ENCODE data around the gene SEMA6A. TPM values are rescaled to one million over a fixed set of nuclear protein-coding genes. Genes with fewer than 3 reads are reported as not detected.

SEMA6A gene
- total RNA-seq, 1 experiment from 2014 or later = 18.3 TPM

GRCh38 chr5:116559673-116560164, 14.9 kb downstream of the SEMA6A start:
- Mint-ChIP-seq H3K27ac (ENCODE audit: unreplicated experiment) (no peak overlapping the region), H3K36me3 (ENCODE audit: insufficient read depth, unreplicated experiment) (no peaks in the 10 kb centered on the region), H3K9me3 (ENCODE audit: unreplicated experiment) (no peaks in the 10 kb centered on the region), H3K27me3 (ENCODE audit: insufficient read depth, unreplicated experiment) (no peaks in the 10 kb centered on the region), H3K4me1 (ENCODE audit: low read depth, unreplicated experiment) (no peaks in the 10 kb centered on the region), H3K4me3 (ENCODE audit: unreplicated experiment) (no peak overlapping the region)
- no peaks in the 10 kb centered on the region for H3K27me3 ChIP-seq (replicated peaks; ENCODE audit: control insufficient read depth, insufficient read depth, low read length)
- no peak for DNase-seq
- ChIA-PET CTCF (no interaction called here), POLR2A (no interaction called here)
- no peaks in the 10 kb centered on the region for H3K36me3 ChIP-seq (ENCODE audit: control insufficient read depth, insufficient read depth, low read length)
- intact Hi-C loops (cut with micrococcal nuclease; ENCODE audit: unreplicated experiment) = loop anchor here (5.0 kb wide), 2 partner anchors 58 to 422 kb away; no protein-coding TSS in a partner anchor
- no peaks in the 10 kb centered on the region for H3K9me3 ChIP-seq
- no TSS peak for BruUV-seq (replicated peaks)
- peaks cover 3% of the 10 kb centered on the region for H3K4me1 ChIP-seq
- TF ChIP-seq CTCF (IDR thresholded peaks at IDR 0.05; ENCODE audit: insufficient read depth in 1 of 2, low read depth in 1 of 2, low read length in 1 of 2, severe bottlenecking in 1 of 2, unreplicated experiment in 1 of 2) = no peak
- H3K4me3 ChIP-seq (ENCODE audit: low read depth, low read length) = no peak overlapping the region

GRCh38 chr5:116559239-116559638, 15.4 kb downstream of the SEMA6A start:
- Histone ChIP-seq H3K4me1 (peaks cover 3% of the 10 kb centered on the region), H3K4me3 (ENCODE audit: low read depth, low read length) (no peak overlapping the region), H3K36me3 (ENCODE audit: control insufficient read depth, insufficient read depth, low read length) (no peaks in the 10 kb centered on the region), H3K27me3 (replicated peaks; ENCODE audit: control insufficient read depth, insufficient read depth, low read length) (no peaks in the 10 kb centered on the region), H3K9me3 (no peaks in the 10 kb centered on the region)
- POLR2A ChIA-PET = no interaction called here
- H3K27ac Mint-ChIP-seq (ENCODE audit: unreplicated experiment) = no peak overlapping the region
- DNase-seq = no peak
- BruUV-seq (replicated peaks) = no TSS peak
- intact Hi-C loops (cut with micrococcal nuclease; ENCODE audit: unreplicated experiment) = loop anchor here (5.0 kb wide), 2 partner anchors 58 to 422 kb away; no protein-coding TSS in a partner anchor
- H3K4me3 Mint-ChIP-seq (ENCODE audit: unreplicated experiment) = no peak overlapping the region
- CTCF ChIA-PET = no interaction called here
- H3K27me3 Mint-ChIP-seq (ENCODE audit: insufficient read depth, unreplicated experiment) = no peaks in the 10 kb centered on the region
- no peaks in the 10 kb centered on the region for H3K9me3 Mint-ChIP-seq (ENCODE audit: unreplicated experiment)
- no peaks in the 10 kb centered on the region for H3K4me1 Mint-ChIP-seq (ENCODE audit: low read depth, unreplicated experiment)
- no peak for TF ChIP-seq CTCF (IDR thresholded peaks at IDR 0.05; ENCODE audit: insufficient read depth in 1 of 2, low read depth in 1 of 2, low read length in 1 of 2, severe bottlenecking in 1 of 2, unreplicated experiment in 1 of 2)
- no peaks in the 10 kb centered on the region for H3K36me3 Mint-ChIP-seq (ENCODE audit: insufficient read depth, unreplicated experiment)

GRCh38 chr5:116557669-116558271, 16.9 kb downstream of the SEMA6A start:
- POLR2A ChIA-PET = no interaction called here
- H3K9me3 Mint-ChIP-seq (ENCODE audit: unreplicated experiment) = no peaks in the 10 kb centered on the region
- no TSS peak for BruUV-seq (replicated peaks)
- H3K4me1 Mint-ChIP-seq (ENCODE audit: low read depth, unreplicated experiment) = no peaks in the 10 kb centered on the region
- H3K4me3 Mint-ChIP-seq (ENCODE audit: unreplicated experiment) = no peak overlapping the region
- no peaks in the 10 kb centered on the region for H3K36me3 Mint-ChIP-seq (ENCODE audit: insufficient read depth, unreplicated experiment)
- H3K27me3 ChIP-seq (replicated peaks; ENCODE audit: control insufficient read depth, insufficient read depth, low read length) = no peaks in the 10 kb centered on the region
- H3K36me3 ChIP-seq (ENCODE audit: control insufficient read depth, insufficient read depth, low read length) = no peaks in the 10 kb centered on the region
- no peaks in the 10 kb centered on the region; the same call in 1 of the 2 replicates for H3K4me1 ChIP-seq
- TF ChIP-seq CTCF (IDR thresholded peaks at IDR 0.05; ENCODE audit: insufficient read depth in 1 of 2, low read depth in 1 of 2, low read length in 1 of 2, severe bottlenecking in 1 of 2, unreplicated experiment in 1 of 2) = peak; percentile 55 to 69
- peak in 1 of 2 experiments; percentile 43 for DNase-seq
- intact Hi-C loops (cut with micrococcal nuclease; ENCODE audit: unreplicated experiment) = loop anchor here (1.0 to 5.0 kb wide), 3 partner anchors 60 to 420 kb away; no protein-coding TSS in a partner anchor
- CTCF ChIA-PET = no interaction called here
- no peaks in the 10 kb centered on the region for H3K9me3 ChIP-seq
- H3K4me3 ChIP-seq (ENCODE audit: low read depth, low read length) = no peak overlapping the region
- no peaks in the 10 kb centered on the region for H3K27me3 Mint-ChIP-seq (ENCODE audit: insufficient read depth, unreplicated experiment)
- no peak overlapping the region for H3K27ac Mint-ChIP-seq (ENCODE audit: unreplicated experiment)
